HT-29 (cell line): ENCODE measurements around the gene CTSF. TPM values are rescaled to one million over a fixed set of nuclear protein-coding genes. Genes with fewer than 3 reads are reported as not detected.
"Not testable (repeated sequence)": the region's sequence is repeated elsewhere in the genome, so short reads cannot be mapped to it uniquely, and the experiment has no call there.

Experiments
- DNase-seq: peaks from one replicate; pipeline ENCODE4 v3.0.0-alpha.2; 2015; ENCODE audit warnings: low spot score
- total RNA-seq: library from RNA; depleted of rRNA; stranded (reverse); fragments of >200 nt; shearing (Covaris generic); gene quantifications from 2 replicates; pipeline ENCODE4 v1.2.3, GENCODE V29; 2014; rRNA removed

Gene CTSF
- total RNA-seq, result not detected in 2 replicates

DNA sequence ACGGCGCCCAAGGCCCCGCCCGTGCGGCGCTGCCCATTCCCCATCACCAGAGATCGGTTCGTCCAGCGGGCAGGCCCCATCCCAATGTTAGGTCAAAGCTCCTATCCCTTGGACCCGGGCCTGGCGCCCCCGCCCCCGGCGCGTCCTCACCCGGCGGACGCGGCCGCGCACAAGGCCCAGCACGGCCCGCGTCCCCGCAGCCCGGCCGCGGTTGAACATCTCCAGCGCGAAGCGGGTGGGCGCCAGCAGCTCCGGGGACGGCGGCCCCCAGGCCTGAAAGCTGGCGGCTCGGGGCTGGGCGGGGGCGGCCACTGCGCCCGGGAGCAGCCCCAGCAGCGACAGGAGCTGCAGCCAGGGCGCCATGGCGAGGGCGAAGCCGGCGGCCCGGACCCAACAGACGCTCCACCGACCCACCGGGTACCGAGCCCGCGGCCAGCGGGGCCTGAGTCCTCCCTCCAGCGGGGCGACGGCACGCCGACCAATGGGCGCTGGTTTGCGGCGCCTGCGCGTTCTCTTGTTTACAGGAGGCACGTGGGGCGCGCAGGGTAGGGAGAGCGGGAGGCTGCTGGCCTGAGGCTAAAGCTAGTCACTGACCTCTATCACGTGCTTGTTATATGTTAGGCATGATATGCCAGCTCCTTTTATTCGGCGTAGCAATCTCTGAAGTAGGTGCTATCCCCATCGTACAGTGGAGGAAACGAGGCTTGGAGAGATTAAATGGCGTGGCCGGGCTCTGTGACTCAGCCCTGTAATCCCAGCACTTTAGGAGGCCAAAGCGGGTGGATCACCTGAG is at the start of gene CTSF:
TSS of gene CTSF (minus strand) at position 483 of the 793 bp plus-strand sequence. CDS start at position 363, 120 bp downstream.
- no peak for DNase-seq

DNA sequence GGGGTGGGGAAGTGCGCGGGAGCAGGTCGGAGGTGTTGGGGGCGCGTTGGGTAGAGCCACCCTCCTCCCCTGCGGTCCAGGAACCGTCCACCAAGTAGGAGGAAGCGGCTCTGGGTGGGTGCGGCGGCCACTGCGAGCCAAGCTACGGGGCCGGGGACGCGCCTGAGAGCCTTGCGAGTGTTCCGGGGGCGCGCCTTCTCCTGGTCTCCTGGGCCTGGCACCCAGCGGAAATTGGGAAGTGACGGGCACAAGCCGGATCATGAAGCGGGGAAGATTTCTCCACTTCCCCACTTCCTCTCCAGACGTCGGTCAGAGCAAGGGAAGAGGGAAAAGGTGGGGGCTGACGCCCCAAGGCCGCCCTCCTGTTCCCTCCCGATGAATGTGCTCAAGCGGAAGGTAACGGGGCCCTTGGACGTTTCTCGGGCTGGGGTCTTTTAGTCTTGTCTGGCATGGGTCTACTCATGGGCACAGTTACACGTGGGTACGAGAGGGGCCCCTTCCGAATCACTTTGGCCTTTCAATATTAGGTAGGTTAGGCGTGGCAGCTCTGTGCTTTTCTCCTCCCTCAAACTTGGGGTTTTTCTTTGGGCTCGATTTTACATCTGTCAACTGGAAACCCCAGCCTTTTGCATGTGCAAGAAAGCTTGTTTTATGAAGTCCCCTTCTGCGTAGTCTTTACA is 48.9 kb upstream of the CTSF start:
- DNase-seq, result no peak

DNA sequence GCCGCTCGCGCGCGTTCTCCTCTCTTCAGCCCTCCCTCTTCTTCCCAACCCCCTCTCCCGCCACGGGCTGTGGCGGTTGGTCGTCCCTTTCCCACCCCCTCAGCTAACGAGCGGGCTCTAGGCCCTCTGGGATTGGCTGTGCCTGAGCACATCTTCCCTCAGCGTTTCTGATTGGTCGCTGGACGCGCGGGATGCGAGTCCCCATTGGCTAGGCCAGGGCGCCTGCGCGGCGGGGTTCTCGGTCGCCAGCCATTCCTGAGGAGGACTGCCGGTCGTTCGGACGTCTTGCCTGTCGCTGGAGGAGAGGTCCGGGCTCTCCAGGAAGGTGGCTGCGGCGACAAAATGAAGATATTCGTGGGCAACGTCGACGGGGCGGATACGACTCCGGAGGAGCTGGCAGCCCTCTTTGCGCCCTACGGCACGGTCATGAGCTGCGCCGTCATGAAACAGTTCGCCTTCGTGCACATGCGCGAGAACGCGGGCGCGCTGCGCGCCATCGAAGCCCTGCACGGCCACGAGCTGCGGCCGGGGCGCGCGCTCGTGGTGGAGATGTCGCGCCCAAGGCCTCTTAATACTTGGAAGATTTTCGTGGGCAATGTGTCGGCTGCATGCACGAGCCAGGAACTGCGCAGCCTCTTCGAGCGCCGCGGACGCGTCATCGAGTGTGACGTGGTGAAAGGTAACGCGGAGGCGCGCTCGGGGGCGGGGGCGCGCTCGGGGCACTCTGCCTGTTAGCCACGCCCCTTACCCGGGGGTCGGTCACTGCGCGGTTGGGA is 48.2 kb upstream of the CTSF start, which contains the start of gene RBM14:
TSS of gene RBM14 (plus strand) at position 252 of the 776 bp plus-strand sequence. CDS start at position 343, 91 bp downstream.
- DNase-seq, result peak; percentile 100

DNA sequence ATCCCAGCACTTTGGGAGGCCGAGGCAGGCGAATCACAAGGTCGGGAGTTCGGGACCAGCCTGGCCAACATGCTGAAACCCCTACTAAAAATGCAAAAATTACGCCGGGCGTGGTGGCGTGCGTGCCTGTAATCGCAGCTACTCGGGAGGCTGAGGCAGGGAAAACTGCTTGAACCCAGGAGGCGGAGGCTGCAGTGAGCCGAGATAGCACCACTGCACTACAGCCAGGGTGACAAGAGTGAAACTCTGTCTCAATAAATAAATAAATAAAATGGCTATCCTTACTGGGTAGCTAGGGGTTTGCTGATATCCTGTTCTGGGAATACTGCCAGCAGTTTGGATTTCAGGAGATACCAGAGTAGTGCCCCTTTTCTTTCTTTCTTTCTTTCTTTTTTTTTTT is 45.7 kb upstream of the CTSF start:
- no peak for DNase-seq

DNA sequence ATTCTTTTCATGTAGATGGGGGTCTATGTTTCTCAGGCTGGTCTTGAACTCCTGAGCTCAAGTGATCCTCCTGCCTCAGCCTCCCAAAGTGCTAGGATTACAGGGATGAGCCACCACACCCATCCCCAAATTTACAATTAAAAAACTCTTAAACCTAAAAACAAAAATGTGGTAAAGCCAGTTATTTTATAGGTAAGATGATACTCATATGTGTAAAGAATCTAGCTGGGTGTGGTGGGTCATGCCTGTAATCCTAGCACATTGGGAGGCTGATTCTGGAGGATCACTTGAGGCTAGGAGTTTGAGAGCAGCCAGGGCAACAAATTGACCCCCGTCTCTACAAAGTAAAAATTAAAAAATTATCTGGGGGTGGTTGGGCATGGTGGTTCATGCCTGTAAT is 44.1 kb upstream of the CTSF start:
- no peak for DNase-seq

DNA sequence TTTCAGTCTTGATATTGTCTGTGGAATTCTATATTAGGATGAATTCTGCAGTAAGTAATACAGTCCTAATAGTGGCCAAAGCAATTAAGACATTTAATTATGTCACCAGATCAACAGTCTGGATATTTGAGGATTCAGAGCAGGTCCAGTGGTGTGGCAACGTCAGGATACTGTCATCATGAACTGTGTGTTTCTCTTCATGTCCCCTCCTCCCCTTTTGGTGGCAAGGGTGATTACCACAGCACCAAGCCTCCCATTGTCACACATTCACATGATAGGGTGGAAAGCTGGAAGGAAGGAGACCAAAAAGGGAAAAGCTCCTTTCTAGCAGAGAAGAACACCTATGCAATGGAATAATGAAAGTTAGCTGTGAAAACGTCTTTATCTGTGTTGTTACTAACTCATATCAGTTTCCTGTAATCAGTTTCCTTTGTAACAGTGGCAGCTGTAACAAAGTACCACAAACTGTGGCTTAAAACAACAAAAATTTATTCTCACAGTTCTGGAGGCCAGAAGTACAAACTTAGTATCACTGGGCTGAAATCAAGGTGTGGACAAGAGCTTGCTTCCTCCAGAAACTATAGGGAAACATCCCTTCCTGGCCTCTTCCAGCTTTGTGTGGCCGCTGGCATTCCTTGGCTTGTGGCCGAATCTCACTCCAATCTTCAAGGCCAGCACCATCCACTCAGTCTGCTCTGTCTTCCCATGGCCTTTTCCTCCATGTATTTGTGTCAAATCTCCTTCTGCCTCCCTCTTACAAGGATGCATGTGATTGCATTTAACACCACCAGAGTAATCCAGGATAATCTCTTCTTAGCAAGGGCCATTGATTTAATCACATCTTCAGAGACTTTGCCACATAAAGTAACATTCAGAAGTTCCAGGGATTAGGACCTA is 41.6 kb upstream of the CTSF start:
- no peak for DNase-seq

DNA sequence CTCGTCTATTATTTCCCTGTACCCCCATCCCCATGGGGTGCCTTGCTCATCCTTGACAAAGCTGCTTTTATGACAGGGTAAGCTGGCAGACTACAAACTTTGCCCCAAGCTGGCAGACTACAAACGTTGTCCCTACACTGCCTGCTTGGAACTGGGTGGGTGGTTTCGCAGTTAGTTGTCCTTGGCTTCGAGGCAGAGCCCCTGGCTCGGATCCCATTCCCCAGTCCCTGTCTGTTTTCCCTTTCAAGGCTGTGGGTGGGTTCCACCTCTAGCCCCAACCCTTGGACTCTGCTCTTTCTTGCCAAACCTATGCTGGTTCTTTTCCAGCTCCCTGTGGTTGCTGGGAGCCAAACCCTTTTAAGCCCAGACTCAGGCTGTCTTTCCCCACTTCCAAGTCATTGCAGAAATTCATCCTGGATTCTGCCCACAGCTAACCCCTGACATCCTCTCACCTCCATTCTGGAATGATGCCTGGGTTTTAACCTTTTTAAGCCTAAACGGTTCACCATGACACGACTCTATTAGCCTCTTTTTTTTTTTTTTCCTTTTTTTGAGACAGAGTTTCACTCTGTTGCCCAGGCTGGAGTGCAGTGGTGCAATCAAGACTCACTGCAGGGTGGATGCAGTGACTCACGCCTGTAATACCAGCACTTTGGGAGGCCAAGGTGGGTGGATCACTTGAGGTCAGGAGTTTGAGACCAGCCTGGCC is 38.9 kb upstream of the CTSF start:
- DNase-seq, result peak; percentile 58

DNA sequence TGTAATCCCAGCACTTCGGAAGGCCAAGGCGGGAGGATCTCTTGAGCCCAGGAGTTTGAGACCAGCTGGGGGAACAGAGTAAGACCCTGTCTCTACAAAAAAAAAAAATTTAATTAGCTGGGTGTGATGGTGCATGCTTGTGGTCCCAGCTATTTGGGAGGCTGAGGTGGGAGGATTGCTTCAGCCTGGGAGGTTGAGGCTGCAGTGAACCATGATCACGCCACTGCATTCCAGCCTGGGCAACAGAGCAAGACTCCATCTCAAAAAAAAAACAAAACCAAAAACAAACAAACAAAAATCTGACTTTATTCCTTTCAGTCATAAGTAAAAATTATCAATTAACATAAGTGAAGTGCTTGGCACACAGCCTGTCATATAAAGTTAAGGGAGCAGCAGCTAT is 38.2 kb upstream of the CTSF start:
- not testable (repeated sequence) for DNase-seq

DNA sequence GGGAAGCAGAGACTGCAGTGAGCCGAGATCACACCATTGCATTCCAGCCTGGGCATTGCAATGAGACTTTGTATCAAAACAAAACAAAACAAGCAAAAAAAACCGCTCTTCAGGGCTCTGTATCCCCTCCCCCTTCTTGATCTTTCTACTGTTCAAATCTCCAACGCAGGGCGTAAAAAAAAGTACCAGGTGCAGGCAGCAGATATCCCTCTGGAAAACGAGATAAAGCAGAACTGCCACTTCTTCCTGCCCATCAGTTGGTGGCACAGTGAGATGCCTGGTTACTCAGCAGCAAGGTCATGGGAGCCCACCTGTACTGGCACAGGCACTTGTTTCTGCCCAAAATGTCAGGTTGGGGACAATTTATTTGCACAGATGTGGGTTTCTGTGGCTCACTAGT is 35.7 kb upstream of the CTSF start:
- DNase-seq, result no peak

DNA sequence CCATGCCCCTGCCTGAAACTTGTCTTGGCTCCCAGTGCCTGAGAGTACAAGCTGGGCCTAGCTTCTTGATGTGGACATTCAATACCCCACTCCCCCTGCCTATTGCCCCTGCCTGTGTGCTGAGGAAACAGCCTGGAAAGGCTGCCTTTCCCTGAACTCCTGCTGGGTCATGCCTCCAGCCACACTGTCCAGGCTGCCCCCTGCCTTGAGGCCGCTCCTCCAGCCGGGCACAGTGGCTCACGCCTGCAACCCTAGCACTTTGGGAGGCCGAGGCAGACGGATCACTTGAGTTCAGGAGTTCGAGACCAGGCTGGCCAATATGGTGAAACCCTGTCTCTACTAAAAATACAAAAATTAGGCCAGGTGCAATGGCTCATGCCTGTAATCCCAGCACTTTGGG is 34.7 kb upstream of the CTSF start:
- DNase-seq, result no peak

DNA sequence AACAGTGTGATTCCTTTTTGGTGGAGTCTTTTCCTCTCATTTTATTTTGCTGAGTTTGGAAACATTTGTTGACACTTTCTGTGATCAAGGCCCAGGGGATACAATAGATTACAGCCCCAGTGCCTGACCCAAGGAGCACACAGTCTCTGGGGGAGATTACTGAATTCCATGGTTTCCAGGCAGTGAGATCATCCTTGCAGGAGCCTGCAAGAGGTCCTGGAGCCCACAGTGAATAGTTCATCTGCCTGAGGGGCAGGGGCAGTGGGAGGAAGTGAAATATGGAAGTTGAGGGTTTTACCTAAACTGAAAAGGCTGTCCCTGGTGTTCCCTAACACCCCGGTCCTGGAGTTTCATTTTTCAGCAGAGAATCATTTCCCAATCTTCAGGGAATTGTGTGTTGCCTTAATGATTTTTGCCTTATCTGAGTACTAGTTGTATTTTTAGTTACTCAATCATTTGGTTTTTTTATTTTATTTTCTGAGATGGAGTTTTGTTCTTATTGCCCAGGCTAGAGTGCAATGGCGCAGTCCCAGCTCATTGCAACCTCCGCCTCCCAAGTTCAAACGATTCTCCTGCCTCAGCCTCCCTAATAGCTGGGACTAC is 32.3 kb upstream of the CTSF start:
- DNase-seq, result no peak

DNA sequence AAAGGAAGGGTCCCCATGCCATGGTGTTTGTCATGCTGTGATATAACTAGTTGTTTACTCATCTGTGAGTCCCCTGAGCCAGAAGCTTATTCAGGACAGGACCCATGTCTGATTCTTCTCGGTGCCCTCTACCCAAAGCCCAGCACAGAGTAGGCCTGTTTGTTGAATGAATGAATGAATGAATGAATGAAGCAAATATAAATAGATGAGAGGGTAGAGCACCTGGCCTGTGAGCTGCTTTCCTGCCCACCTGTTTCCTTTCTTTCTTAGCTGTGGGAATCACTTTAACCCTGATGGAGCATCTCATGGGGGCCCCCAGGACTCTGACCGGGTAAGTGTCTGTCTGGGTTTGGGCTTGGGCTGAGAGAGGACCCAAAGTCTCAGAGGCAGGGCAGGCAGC is 31.8 kb upstream of the CTSF start:
- DNase-seq, result no peak

DNA sequence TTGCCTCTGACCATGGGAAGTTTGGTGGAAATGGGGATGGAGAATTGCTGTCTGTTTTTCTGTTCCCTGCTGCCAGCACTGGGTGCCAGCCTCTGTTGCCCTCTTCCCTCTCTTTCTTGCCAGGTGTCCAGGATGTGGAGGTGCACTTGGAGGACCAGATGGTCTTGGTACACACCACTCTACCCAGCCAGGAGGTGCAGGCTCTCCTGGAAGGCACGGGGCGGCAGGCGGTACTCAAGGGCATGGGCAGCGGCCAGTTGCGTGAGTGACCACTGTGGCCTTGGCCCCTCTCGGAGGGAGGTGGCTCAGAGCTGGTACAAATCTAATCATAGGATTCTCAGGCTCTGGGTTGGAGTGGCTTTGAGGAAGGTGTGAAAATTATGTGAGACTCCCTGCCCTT is 30.6 kb upstream of the CTSF start:
- DNase-seq, result no peak

DNA sequence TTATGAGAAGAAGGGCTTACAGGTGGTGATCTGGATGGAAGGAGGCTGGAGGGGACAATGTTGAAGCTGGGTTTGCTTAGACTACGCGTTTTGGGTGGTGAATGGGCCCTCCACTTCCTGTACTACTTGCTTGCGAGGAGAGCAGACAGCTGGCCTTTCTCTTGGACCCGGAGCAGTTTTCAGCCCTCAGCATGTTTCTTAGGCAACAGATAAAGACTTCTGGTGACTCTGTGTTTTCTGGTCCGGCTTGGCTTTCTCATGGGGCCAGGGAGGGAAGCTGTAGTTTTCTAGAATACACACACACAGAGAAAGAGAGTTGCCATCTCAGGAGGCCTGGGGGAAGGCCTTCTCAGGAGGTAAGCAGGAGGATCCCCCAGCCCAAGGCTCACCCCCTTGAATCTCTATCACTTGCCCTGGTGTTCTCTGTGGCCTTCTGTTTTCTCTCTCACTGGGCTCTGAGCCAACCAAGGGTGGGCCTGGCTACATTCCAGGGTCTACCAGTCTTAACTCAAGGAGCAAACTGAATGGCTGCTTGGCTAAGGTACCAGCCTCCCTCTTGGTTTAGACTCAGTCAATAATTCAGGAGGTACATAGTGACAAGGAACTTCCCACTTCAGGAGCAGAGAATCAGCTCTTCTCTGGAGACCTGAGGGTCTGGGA is 27.0 kb upstream of the CTSF start:
- peak; percentile 45 for DNase-seq

DNA sequence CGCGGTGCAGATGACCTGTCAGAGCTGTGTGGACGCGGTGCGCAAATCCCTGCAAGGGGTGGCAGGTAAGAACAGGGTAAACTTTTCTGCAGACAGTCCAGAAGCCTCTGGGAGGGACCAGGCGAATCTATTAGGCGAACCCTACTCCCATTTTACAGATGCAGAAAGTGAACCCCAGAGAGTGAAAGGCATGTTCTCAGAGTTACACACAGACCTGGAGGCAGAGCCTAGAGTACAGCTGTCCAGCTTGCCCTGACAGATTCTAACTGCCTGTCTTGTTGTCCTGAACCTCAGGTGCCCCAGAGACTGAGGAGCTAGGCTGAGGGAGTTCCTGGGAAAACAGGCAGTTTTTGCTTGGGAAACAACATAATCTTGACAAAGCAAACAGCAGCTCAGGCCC is 25.2 kb upstream of the CTSF start:
- DNase-seq, result no peak

DNA sequence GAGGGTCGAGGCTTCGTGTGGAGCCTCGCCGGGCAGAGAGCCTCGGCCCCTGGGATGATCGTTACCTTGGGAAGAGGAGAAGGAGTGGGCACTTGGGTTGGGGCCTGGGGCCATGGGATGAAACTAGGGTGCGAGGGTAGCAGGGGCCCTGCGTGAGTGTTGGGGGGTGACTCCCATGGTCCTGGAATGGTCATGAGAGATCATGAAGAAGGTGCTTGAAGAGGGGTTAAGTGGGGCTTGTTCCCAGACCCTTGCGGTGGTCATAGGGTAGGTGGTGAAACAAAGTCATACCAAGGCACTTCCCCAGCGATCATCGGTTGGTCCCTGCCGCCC is 24.9 kb upstream of the CTSF start:
- no peak for DNase-seq

DNA sequence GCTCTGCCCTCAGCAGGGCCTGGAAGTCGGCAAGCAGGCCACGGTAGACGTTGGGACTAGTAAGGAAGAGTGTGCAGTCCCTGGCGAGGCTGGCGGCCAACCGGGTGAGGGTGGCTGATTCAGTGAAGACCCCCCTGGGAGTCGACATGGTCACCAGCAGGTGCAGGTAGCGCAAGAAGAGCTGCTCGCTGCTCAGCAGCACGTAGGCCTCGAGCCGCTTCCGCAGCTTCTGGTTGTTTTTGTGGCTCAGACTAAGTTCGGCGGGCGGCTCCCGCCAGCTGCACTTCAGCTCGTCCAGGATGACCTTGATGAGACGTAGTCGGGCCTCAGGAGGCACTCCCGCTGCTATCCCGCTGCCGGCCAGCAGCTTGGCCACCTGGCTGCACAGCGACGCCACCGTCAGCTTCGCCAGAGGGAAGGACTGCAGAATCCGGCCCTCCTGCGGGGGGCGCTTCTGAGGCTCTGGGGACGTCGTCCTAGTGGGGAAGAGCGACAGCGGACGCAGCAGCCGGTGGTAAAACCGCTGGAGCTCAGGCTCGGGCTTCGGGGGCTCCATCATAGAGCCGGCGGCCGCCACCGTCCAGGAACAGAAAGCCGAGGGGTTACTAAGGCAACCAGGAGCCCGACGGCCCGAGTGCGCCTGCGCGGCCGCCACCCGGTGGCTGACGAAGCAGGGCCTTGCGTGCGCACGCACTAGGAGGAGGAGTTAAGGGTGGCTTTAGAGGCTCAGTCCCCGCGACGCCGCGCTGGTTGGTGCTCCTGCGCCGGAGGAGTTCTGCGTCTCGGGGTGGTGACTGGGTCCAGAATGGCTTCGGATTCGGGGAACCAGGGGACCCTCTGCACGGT is 24.3 kb upstream of the CTSF start, which contains the start of the genes CCDC87 and CCS:
TSS of gene CCDC87 (minus strand) at position 607 of the 846 bp plus-strand sequence. CDS start at position 559, 48 bp downstream.
TSS of gene CCS (plus strand) at position 729 of the 846 bp plus-strand sequence. CDS start at position 806, 77 bp downstream.
- peak; percentile 99 for DNase-seq

DNA sequence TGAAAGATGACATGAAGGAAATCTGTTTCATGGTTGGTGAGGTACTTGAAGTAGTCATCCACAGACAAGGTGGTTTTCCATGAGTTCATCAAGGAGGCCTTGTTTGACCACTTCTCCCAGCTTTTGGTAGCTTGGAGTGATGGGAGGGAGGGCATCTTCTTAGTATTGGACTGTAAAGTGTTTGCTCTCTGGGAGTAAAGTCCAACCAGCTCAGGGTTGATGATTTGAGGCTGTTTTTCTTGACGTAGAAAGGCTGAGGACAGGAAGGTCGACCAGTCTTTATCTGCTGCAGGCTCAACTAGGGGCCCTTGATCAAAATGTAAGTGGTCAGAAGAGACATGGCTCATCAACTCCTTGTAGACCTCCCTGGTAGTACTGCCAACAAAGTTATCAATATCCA is 22.8 kb upstream of the CTSF start:
- DNase-seq, result no peak
